HEK293 (cell line): ENCODE measurements around the gene CASS4.

Experiments
- CTCF ChIP-seq: fragments of 450-650 bp; formaldehyde crosslinking; IDR thresholded peaks from 2 replicates; pipeline ENCODE4 v1.5.1; 2016; ENCODE audit warnings: missing biosample characterization, missing genetic modification characterization
- MYNN ChIP-seq: fragments of 450-650 bp; formaldehyde crosslinking; IDR thresholded peaks from 2 replicates; pipeline ENCODE4 v1.5.1; 2016; ENCODE audit warnings: missing biosample characterization, missing genetic modification characterization, borderline replicate concordance
- SETDB1 ChIP-seq: IDR thresholded peaks from one replicate; pipeline ENCODE4 v1.6.1; 2017; ENCODE audit warnings: mild to moderate bottlenecking, low read length, moderate library complexity, mixed read lengths; ENCODE audit not compliant: insufficient read length
- ZNF544 ChIP-seq: fragments of 450-650 bp; formaldehyde crosslinking; IDR thresholded peaks from 2 replicates; pipeline ENCODE4 v1.5.0; 2017; ENCODE audit warnings: missing biosample characterization, missing genetic modification characterization
- ZNF660 ChIP-seq: fragments of 450-650 bp; IDR thresholded peaks from 2 replicates; pipeline ENCODE4 v1.5.1; 2018; ENCODE audit warnings: missing biosample characterization, mild to moderate bottlenecking, missing genetic modification characterization
- TF ChIP-seq, protein P1 (sequence below): fragments of 450-650 bp; formaldehyde crosslinking; IDR thresholded peaks from 2 replicates; pipeline ENCODE4 v1.5.1; 2016; ENCODE audit warnings: missing biosample characterization, missing genetic modification characterization

DNA sequence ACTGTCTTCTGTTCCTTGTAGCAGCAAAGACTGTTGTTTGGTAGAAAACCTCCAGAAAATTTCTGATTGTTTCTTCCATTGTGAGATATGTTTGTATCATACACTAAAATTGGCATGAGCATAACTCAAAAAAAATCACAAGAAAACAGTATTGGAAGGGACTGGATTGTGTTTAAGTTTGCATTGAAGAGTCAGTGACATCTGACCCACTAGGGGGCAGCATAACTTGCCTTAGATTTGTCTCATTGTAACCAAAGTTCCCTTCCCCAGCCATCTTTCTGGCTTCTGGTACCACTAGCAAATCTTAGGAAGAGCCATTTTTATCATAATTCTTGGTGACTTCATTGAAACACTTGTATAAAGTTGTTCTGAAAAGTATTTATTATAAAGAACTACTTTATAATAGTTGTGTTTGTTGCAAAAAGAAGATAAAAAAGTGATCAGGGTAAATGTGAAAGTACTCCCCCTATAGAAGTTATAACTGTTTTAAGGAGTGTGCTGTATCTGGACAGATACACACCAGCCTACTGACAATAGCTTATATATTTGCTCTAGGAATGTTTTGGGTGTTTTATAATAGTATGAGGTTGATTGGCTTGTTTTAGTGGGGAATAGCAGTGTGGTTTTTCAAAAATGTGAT, 11.9 kb upstream of the CASS4 start:
- no peak for TF ChIP-seq SETDB1
- 0 out of 2 replicates have a peak, but pooled peaks have one; percentile 13 for TF ChIP-seq CTCF
- no peak for TF ChIP-seq MYNN (tag by site-specific recombination)
- no peak for TF ChIP-seq ZNF660 (tag by site-specific recombination)
- TF ChIP-seq, protein P1, sequence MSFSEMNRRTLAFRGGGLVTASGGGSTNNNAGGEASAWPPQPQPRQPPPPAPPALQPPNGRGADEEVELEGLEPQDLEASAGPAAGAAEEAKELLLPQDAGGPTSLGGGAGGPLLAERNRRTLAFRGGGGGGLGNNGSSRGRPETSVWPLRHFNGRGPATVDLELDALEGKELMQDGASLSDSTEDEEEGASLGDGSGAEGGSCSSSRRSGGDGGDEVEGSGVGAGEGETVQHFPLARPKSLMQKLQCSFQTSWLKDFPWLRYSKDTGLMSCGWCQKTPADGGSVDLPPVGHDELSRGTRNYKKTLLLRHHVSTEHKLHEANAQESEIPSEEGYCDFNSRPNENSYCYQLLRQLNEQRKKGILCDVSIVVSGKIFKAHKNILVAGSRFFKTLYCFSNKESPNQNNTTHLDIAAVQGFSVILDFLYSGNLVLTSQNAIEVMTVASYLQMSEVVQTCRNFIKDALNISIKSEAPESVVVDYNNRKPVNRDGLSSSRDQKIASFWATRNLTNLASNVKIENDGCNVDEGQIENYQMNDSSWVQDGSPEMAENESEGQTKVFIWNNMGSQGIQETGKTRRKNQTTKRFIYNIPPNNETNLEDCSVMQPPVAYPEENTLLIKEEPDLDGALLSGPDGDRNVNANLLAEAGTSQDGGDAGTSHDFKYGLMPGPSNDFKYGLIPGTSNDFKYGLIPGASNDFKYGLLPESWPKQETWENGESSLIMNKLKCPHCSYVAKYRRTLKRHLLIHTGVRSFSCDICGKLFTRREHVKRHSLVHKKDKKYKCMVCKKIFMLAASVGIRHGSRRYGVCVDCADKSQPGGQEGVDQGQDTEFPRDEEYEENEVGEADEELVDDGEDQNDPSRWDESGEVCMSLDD: no peak
- TF ChIP-seq ZNF544 (tag by site-specific recombination): no peak
